ENCODE data around the gene FCN3.
A peak's percentile ranks its signal among the peaks of the same experiment; 100 is the strongest.

The FCN3 gene

GRCh38 chr1:27336756-27337155 lies 37.9 kb downstream of the FCN3 start:
- no peak for DNase-seq

- no peak for DNase-seq
Measured at GRCh38 chr1:27335506-27336422, 38.9 kb downstream of the FCN3 start.

- no peak for DNase-seq
Measured at GRCh38 chr1:27333717-27334279, 40.8 kb downstream of the FCN3 start.

- DNase-seq = peak; percentile 50 to 60
Measured at GRCh38 chr1:27332536-27333281, 41.9 kb downstream of the FCN3 start.

- DNase-seq = no peak
Measured at GRCh38 chr1:27331922-27332321, 42.7 kb downstream of the FCN3 start.

- DNase-seq = no peak
Measured at GRCh38 chr1:27331426-27331825, 43.2 kb downstream of the FCN3 start.

GRCh38 chr1:27330786-27331185 lies 43.8 kb downstream of the FCN3 start:
- DNase-seq = no peak

- no peak for DNase-seq
Measured at GRCh38 chr1:27327964-27328363, 46.7 kb downstream of the FCN3 start.

GRCh38 chr1:27325286-27325685 lies 49.3 kb downstream of the FCN3 start:
- no peak for DNase-seq

GRCh38 chr1:27322569-27323240 lies 51.9 kb downstream of the FCN3 start:
- no peak for DNase-seq

- peak; percentile 97 for DNase-seq
Measured at GRCh38 chr1:27321813-27322568, 52.6 kb downstream of the FCN3 start, which contains the start of gene TMEM222. TSS of gene TMEM222 (plus strand) at chr1:27322163. CDS start at chr1:27322198, 35 bp downstream.
